SJCRH30 (cell line): ENCODE data around the gene GPHA2. TPM values are rescaled to one million over a fixed set of nuclear protein-coding genes. Genes with fewer than 3 reads are reported as not detected.

Source experiments
- DNase-seq, 2 experiments: peaks; one replicate each; pipeline ENCODE4 v3.0.0-alpha.2; 2015 to 2020
- H3K27ac ChIP-seq: fragments of 250-450 bp; sonication (Bioruptor Pico); 2 replicates; pipeline ENCODE4 v1.5.1; 2020; ENCODE audit warnings: mild to moderate bottlenecking, moderate library complexity
- H3K27me3 ChIP-seq: fragments of 250-450 bp; sonication (Bioruptor Pico); 2 replicates; pipeline ENCODE4 v1.5.1; 2020; ENCODE audit warnings: mild to moderate bottlenecking, moderate library complexity
- H3K36me3 ChIP-seq: fragments of 250-450 bp; sonication (Bioruptor Pico); 2 replicates; pipeline ENCODE4 v1.5.1; 2020; ENCODE audit warnings: mild to moderate bottlenecking, moderate library complexity
- H3K4me1 ChIP-seq: fragments of 250-450 bp; sonication (Bioruptor Pico); 2 replicates; pipeline ENCODE4 v1.5.1; 2020; ENCODE audit warnings: mild to moderate bottlenecking, moderate library complexity
- H3K4me3 ChIP-seq: fragments of 250-450 bp; sonication (Bioruptor Pico); 2 replicates; pipeline ENCODE4 v1.5.1; 2020; ENCODE audit warnings: mild to moderate bottlenecking, moderate library complexity
- H3K9me3 ChIP-seq: fragments of 250-450 bp; sonication (Bioruptor Pico); replicated peaks from 2 replicates; pipeline ENCODE4 v1.5.1; 2020; ENCODE audit warnings: mild to moderate bottlenecking, moderate library complexity
- total RNA-seq: library from RNA; depleted of rRNA; stranded (reverse); fragments of >200 nt; shearing (Covaris generic); gene quantifications from 2 replicates; pipeline ENCODE4 v1.2.3, GENCODE V29; 2014

The GPHA2 gene
- total RNA-seq, 1 experiment from 2014 or later = not detected

- Histone ChIP-seq H3K4me1 (no peaks in the 10 kb centered on the region), H3K36me3 (no peaks in the 10 kb centered on the region), H3K27me3 (no peaks in the 10 kb centered on the region), H3K9me3 (no peaks in the 10 kb centered on the region), H3K27ac (no peak overlapping the region), H3K4me3 (no peak overlapping the region)
- DNase-seq = no peak
Observed at GRCh38 chr11:64909653-64910343, 25.9 kb downstream of the GPHA2 start.

- H3K4me1 ChIP-seq = no peaks in the 10 kb centered on the region
- H3K36me3 ChIP-seq = no peaks in the 10 kb centered on the region
- H3K27ac ChIP-seq = no peak overlapping the region
- H3K9me3 ChIP-seq = no peaks in the 10 kb centered on the region
- DNase-seq = no peak
- no peak overlapping the region for H3K4me3 ChIP-seq
- H3K27me3 ChIP-seq = no peaks in the 10 kb centered on the region
Observed at GRCh38 chr11:64908766-64909165, 26.9 kb downstream of the GPHA2 start.

- Histone ChIP-seq H3K4me1 (no peaks in the 10 kb centered on the region), H3K27ac (no peak overlapping the region), H3K36me3 (no peaks in the 10 kb centered on the region), H3K4me3 (no peak overlapping the region), H3K27me3 (no peaks in the 10 kb centered on the region), H3K9me3 (no peaks in the 10 kb centered on the region)
- DNase-seq = no peak
Observed at GRCh38 chr11:64906314-64906635, 29.4 kb downstream of the GPHA2 start.

- no peaks in the 10 kb centered on the region for H3K4me1 ChIP-seq
- no peaks in the 10 kb centered on the region for H3K36me3 ChIP-seq
- DNase-seq = no peak
- H3K27ac ChIP-seq = no peak overlapping the region
- no peaks in the 10 kb centered on the region for H3K27me3 ChIP-seq
- H3K9me3 ChIP-seq = no peaks in the 10 kb centered on the region
- H3K4me3 ChIP-seq = no peak overlapping the region
Observed at GRCh38 chr11:64905516-64906313, 30.0 kb downstream of the GPHA2 start.

- DNase-seq = no peak
- H3K9me3 ChIP-seq = no peaks in the 10 kb centered on the region
- H3K27me3 ChIP-seq = no peaks in the 10 kb centered on the region
- H3K4me1 ChIP-seq = no peaks in the 10 kb centered on the region
- H3K4me3 ChIP-seq = no peak overlapping the region
- no peaks in the 10 kb centered on the region for H3K36me3 ChIP-seq
- H3K27ac ChIP-seq = no peak overlapping the region
Observed at GRCh38 chr11:64903291-64903833, 32.3 kb downstream of the GPHA2 start.

- no peak overlapping the region for H3K4me3 ChIP-seq
- no peak for DNase-seq
- H3K36me3 ChIP-seq = no peaks in the 10 kb centered on the region
- no peaks in the 10 kb centered on the region for H3K27me3 ChIP-seq
- no peaks in the 10 kb centered on the region for H3K4me1 ChIP-seq
- H3K27ac ChIP-seq = no peak overlapping the region
- no peaks in the 10 kb centered on the region for H3K9me3 ChIP-seq
Observed at GRCh38 chr11:64902102-64902900, 33.4 kb downstream of the GPHA2 start.

GRCh38 chr11:64900774-64901173 is 34.9 kb downstream of the GPHA2 start:
- Histone ChIP-seq H3K36me3 (no peaks in the 10 kb centered on the region), H3K9me3 (no peaks in the 10 kb centered on the region), H3K27me3 (no peaks in the 10 kb centered on the region), H3K4me1 (no peaks in the 10 kb centered on the region), H3K27ac (no peak overlapping the region), H3K4me3 (no peak overlapping the region)
- DNase-seq = no peak

GRCh38 chr11:64900263-64900678 is 35.4 kb downstream of the GPHA2 start:
- Histone ChIP-seq H3K4me3 (no peak overlapping the region), H3K27me3 (no peaks in the 10 kb centered on the region), H3K9me3 (no peaks in the 10 kb centered on the region), H3K27ac (no peak overlapping the region), H3K36me3 (no peaks in the 10 kb centered on the region), H3K4me1 (no peaks in the 10 kb centered on the region)
- DNase-seq = no peak

GRCh38 chr11:64898541-64898940 is 37.2 kb downstream of the GPHA2 start:
- Histone ChIP-seq H3K27me3 (no peaks in the 10 kb centered on the region), H3K4me3 (no peak overlapping the region), H3K36me3 (no peaks in the 10 kb centered on the region), H3K27ac (no peak overlapping the region), H3K9me3 (no peaks in the 10 kb centered on the region), H3K4me1 (no peaks in the 10 kb centered on the region)
- no peak for DNase-seq

- Histone ChIP-seq H3K27ac (no peak overlapping the region), H3K4me3 (no peak overlapping the region), H3K4me1 (no peaks in the 10 kb centered on the region), H3K36me3 (no peaks in the 10 kb centered on the region), H3K9me3 (no peaks in the 10 kb centered on the region), H3K27me3 (no peaks in the 10 kb centered on the region)
- DNase-seq = no peak
Observed at GRCh38 chr11:64898076-64898445, 37.6 kb downstream of the GPHA2 start.

GRCh38 chr11:64897381-64898075 is 38.2 kb downstream of the GPHA2 start:
- no peaks in the 10 kb centered on the region for H3K9me3 ChIP-seq
- no peaks in the 10 kb centered on the region for H3K4me1 ChIP-seq
- H3K36me3 ChIP-seq = no peaks in the 10 kb centered on the region
- no peak for DNase-seq
- no peak overlapping the region for H3K27ac ChIP-seq
- no peak overlapping the region for H3K4me3 ChIP-seq
- no peaks in the 10 kb centered on the region for H3K27me3 ChIP-seq

GRCh38 chr11:64896448-64897022 is 39.2 kb downstream of the GPHA2 start:
- Histone ChIP-seq H3K27me3 (no peaks in the 10 kb centered on the region), H3K4me1 (no peaks in the 10 kb centered on the region), H3K9me3 (no peaks in the 10 kb centered on the region), H3K27ac (no peak overlapping the region), H3K4me3 (no peak overlapping the region), H3K36me3 (no peaks in the 10 kb centered on the region)
- DNase-seq = no peak

GRCh38 chr11:64894812-64895452 is 40.8 kb downstream of the GPHA2 start:
- DNase-seq = no peak
- H3K4me1 ChIP-seq = no peaks in the 10 kb centered on the region

More at GRCh38 chr11:64894812-64895452, 40.8 kb downstream of the GPHA2 start:
- Histone ChIP-seq H3K9me3 (no peaks in the 10 kb centered on the region), H3K36me3 (no peaks in the 10 kb centered on the region), H3K27me3 (no peaks in the 10 kb centered on the region), H3K4me3 (no peak overlapping the region), H3K27ac (no peak overlapping the region)
